GM19351 (cell line): Measurements from ENCODE around the gene TMPRSS11F.

Experiments used
- ATAC-seq: cut with Tn5 transposase; IDR thresholded peaks from one replicate; pipeline ENCODE4 v1.9.1; 2021; ENCODE audit warnings: mild to moderate bottlenecking, moderate library complexity; ENCODE audit not compliant: unreplicated experiment

Gene TMPRSS11F

DNA sequence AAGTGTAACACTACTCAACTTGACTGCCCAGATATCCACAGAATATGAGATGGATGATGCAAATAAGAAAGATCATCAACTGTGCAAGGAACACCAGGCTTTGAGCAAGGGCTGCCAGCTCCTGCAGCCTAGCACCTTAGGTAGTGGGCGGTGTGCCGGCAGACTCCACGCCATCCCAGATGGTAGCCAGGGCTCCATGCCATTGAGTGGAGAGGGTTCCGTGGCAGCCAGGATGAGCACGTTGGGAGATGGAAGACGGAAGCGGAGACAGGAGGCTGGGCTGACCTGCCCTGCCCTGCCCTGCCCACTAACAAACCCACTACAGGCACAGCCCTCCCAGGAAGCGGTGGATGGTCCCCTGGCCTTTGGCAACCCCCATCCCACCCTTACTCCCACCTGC, 51.9 kb downstream of the TMPRSS11F start:
- ATAC-seq, result no peak

DNA sequence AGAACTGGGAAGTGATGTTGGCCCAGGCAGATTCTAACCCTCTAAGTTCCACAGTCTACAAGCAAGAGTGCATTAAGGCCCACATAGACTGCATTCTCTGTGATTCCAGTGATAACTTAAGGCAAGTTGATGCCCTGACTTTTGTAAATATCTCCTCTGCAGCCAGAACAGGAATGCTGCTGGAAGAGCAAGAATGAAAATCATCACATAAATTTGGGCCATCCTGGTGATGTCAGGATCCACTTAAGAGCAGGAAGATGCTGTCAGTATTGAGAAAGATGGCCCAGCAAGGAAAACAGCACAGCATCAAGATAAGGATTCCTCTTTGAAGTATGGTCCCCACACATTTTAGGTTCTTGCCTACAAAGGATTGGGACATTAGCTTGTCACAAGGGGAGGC, 52.4 kb downstream of the TMPRSS11F start:
- ATAC-seq, result no peak

DNA sequence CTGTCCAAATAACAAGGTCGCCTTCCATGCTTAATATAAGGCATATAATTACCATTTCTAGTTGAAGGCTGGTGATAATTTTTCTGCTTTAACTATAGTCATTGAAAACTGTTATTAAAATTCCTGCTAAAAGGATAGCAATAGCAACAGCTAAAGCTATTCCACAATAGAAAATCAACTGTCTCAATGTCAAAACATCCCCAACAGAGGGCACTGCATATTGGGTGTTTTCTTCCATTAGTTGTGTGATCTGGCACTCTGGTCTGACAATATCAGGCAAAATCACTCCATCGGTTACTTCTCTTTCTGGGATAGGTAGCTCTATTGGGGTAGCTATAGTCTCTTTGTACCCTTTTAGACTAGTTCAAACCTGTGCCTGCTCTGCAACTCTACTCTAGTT, 53.5 kb downstream of the TMPRSS11F start:
- no peak for ATAC-seq

DNA sequence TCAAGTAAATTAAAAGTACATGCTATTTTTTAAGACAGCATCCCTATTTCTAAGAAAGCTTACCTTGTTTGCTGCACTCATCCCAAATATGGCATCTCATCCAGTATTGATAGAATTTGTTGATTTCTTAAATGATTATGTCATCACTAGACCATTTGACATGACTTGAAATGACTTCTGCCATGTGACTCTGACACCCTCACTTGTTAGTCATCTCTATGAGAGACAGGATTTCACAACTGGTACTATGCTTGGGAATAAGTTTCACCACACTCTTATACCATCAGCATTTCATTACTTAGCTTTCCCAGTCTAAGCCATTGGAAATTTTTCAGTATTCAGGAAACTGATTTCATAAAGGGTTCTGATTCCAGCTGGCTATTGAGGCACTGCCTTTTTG, 55.3 kb downstream of the TMPRSS11F start:
- no peak for ATAC-seq

DNA sequence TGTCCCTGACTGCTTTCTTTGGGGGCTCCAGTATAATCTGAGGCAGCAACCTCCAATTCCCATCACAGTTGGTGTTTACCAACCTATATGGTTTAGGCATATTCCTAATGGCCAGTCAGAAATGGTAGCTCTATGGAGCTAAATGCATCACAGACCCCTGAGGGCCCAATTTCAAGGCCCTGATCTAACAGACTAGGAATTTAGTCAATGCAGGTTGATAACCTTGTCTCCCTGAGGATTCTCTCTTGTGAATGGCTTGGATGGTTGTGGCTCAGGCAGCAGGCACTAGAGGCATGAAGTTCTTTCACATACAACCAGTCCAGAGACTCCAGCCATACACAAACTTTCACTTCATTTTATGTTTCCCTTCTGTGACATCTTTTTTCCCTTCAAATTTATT, 59.4 kb downstream of the TMPRSS11F start:
- no peak for ATAC-seq

DNA sequence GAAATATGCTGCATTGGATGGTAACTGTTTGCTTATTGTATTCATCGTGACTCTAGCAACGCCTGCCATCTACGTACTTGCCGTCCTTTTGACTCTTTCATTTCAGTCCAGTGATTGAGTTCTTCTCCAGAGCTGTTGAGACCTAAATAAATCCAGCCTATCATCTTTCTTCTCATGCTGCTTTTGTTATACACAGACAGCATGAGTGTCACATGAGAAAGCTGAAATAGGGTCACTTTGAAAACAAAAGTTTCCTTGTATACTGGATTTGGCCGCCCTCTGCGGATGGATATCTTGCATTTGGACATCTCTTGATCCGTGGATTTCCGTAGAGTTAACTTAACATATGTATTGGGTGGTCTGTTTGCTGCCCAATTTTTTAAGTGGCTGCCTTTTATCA, 67.2 kb downstream of the TMPRSS11F start:
- ATAC-seq, result no peak

DNA sequence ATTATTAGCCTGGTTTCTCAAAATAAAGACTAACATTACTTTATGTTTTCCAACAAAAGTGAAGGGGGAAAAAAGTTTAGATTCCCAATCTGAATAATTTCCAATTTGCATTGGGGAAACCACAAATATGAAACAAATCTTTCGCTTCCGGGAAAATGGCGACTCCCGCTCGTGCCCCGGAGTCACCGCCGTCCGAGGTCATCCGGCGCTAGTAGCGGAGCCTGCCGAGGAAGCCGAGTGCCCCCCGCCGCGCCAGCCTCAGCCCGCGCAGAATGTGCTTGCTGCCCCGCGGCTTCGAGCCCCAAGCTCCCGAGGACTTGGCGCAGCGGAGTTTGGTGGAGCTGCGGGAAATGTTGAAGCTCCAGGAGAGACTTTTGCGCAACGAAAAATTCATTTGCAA, 91.4 kb downstream of the TMPRSS11F start:
- no peak for ATAC-seq

DNA sequence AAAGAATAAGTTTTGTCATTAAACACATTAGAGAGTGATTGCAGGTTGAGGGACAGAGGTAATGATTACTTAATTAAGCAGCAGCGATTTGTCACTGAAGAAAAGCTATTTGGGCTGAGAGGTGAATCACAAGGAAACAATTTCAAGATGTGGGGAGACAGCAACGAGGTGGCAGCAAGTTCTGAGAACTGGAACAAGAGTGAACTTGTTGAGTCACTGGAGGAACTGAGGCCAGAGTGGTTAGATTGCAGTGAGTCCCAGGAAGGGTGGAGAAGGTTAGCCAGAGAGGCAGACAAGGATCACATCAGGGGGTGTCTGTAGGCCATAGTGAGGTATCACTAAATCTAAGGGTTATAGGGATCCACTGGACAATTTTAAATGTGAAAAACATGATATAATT, 108.5 kb downstream of the TMPRSS11F start:
- ATAC-seq, result no peak

DNA sequence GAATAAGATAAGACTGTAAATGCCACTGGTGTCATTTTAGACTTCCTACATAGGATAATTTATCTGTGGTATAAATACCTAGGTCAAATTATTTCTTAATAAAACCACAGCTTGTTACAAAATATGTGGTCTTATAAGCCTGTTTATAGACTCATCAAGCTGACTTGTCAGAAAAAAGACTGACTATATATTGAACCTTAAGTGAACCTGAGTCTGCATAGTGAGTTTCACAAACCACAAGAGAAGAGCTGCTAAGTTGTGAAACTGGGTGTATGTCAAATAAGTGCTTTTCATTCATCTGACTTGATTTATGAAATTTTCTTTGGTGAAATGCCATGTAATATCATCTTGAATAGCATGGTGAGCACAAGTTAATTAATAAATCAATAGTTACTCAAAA, 118.0 kb downstream of the TMPRSS11F start:
- ATAC-seq, result no peak
